ENCODE measurements around the gene PACRG.

The PACRG gene

GRCh38 chr6:163126741-163127140, 399.0 kb downstream of the PACRG start:
- TF ChIP-seq GATA3 (IDR thresholded peaks at IDR 0.05; ENCODE audit: low read depth, low read length) (no peak), GATA2 (IDR thresholded peaks at IDR 0.05; ENCODE audit: low read depth, low read length) (no peak)

GRCh38 chr6:163127587-163127986, 399.8 kb downstream of the PACRG start:
- TF ChIP-seq GATA3 (IDR thresholded peaks at IDR 0.05; ENCODE audit: low read depth, low read length) (no peak), GATA2 (IDR thresholded peaks at IDR 0.05; ENCODE audit: low read depth, low read length) (no peak)

- TF ChIP-seq GATA3 (IDR thresholded peaks at IDR 0.05; ENCODE audit: low read depth, low read length) (peak; percentile 93), GATA2 (IDR thresholded peaks at IDR 0.05; ENCODE audit: low read depth, low read length) (peak; percentile 83)
Observed at GRCh38 chr6:163128324-163128723, 400.6 kb downstream of the PACRG start.

- TF ChIP-seq GATA2 (IDR thresholded peaks at IDR 0.05; ENCODE audit: low read depth, low read length) (no peak), GATA3 (IDR thresholded peaks at IDR 0.05; ENCODE audit: low read depth, low read length) (no peak)
Observed at GRCh38 chr6:163132050-163132750, 404.4 kb downstream of the PACRG start.

GRCh38 chr6:163133017-163133416, 405.2 kb downstream of the PACRG start:
- no peak for TF ChIP-seq GATA2 (IDR thresholded peaks at IDR 0.05; ENCODE audit: low read depth, low read length)
- TF ChIP-seq GATA3 (IDR thresholded peaks at IDR 0.05; ENCODE audit: low read depth, low read length), result no peak

- TF ChIP-seq GATA3 (IDR thresholded peaks at IDR 0.05; ENCODE audit: low read depth, low read length) (no peak), GATA2 (IDR thresholded peaks at IDR 0.05; ENCODE audit: low read depth, low read length) (no peak)
Observed at GRCh38 chr6:163133691-163134090, 405.9 kb downstream of the PACRG start.

GRCh38 chr6:163136681-163137397, 409.1 kb downstream of the PACRG start:
- TF ChIP-seq GATA3 (IDR thresholded peaks at IDR 0.05; ENCODE audit: low read depth, low read length) (no peak), GATA2 (IDR thresholded peaks at IDR 0.05; ENCODE audit: low read depth, low read length) (no peak)

- no peak for TF ChIP-seq GATA2 (IDR thresholded peaks at IDR 0.05; ENCODE audit: low read depth, low read length)
- no peak for TF ChIP-seq GATA3 (IDR thresholded peaks at IDR 0.05; ENCODE audit: low read depth, low read length)
Observed at GRCh38 chr6:163137398-163137881, 409.7 kb downstream of the PACRG start.

- TF ChIP-seq GATA3 (IDR thresholded peaks at IDR 0.05; ENCODE audit: low read depth, low read length) (no peak), GATA2 (IDR thresholded peaks at IDR 0.05; ENCODE audit: low read depth, low read length) (no peak)
Observed at GRCh38 chr6:163146036-163146435, 418.3 kb downstream of the PACRG start.

GRCh38 chr6:163147994-163148393, 420.2 kb downstream of the PACRG start:
- TF ChIP-seq GATA3 (IDR thresholded peaks at IDR 0.05; ENCODE audit: low read depth, low read length), result no peak
- TF ChIP-seq GATA2 (IDR thresholded peaks at IDR 0.05; ENCODE audit: low read depth, low read length), result no peak

- no peak for TF ChIP-seq GATA2 (IDR thresholded peaks at IDR 0.05; ENCODE audit: low read depth, low read length)
- TF ChIP-seq GATA3 (IDR thresholded peaks at IDR 0.05; ENCODE audit: low read depth, low read length), result no peak
Observed at GRCh38 chr6:163148451-163149278, 420.9 kb downstream of the PACRG start.

GRCh38 chr6:163149279-163149848, 421.6 kb downstream of the PACRG start:
- TF ChIP-seq GATA2 (IDR thresholded peaks at IDR 0.05; ENCODE audit: low read depth, low read length) (no peak), GATA3 (IDR thresholded peaks at IDR 0.05; ENCODE audit: low read depth, low read length) (no peak)

- TF ChIP-seq GATA2 (IDR thresholded peaks at IDR 0.05; ENCODE audit: low read depth, low read length) (no peak), GATA3 (IDR thresholded peaks at IDR 0.05; ENCODE audit: low read depth, low read length) (no peak)
Observed at GRCh38 chr6:163151212-163151611, 423.4 kb downstream of the PACRG start.

- TF ChIP-seq GATA3 (IDR thresholded peaks at IDR 0.05; ENCODE audit: low read depth, low read length) (no peak), GATA2 (IDR thresholded peaks at IDR 0.05; ENCODE audit: low read depth, low read length) (no peak)
Observed at GRCh38 chr6:163152701-163153100, 424.9 kb downstream of the PACRG start.
